GM18867 (cell line): ENCODE data around the gene PPME1.
A peak's percentile ranks its signal among the peaks of the same experiment; 100 is the strongest.

Source experiments
- ATAC-seq: cut with Tn5 transposase; IDR thresholded peaks from one replicate; pipeline ENCODE4 v1.9.1; 2021; ENCODE audit warnings: mild to moderate bottlenecking, moderate library complexity; ENCODE audit not compliant: unreplicated experiment

PPME1 gene

GRCh38 chr11:74157169-74157568 lies 13.9 kb upstream of the PPME1 start:
- no peak for ATAC-seq

- no peak for ATAC-seq
These were observed 11.4 kb upstream of the PPME1 start for GRCh38 chr11:74159642-74160041.

- ATAC-seq: peak; percentile 50
These were observed 8.2 kb upstream of the PPME1 start for GRCh38 chr11:74162681-74163467.

- no peak for ATAC-seq
These were observed 2.3 kb upstream of the PPME1 start for GRCh38 chr11:74168838-74169237.

GRCh38 chr11:74169738-74170458 lies 1.2 kb upstream of the PPME1 start:
- ATAC-seq: no peak

GRCh38 chr11:74171630-74171968 lies 510 bp downstream of the PPME1 start:
- no peak for ATAC-seq

GRCh38 chr11:74171997-74172396 lies 908 bp downstream of the PPME1 start:
- ATAC-seq: no peak

- no peak for ATAC-seq
These were observed 4.8 kb downstream of the PPME1 start for GRCh38 chr11:74175920-74176319.

- no peak for ATAC-seq
These were observed 8.4 kb downstream of the PPME1 start for GRCh38 chr11:74179234-74180052.

- ATAC-seq: no peak
These were observed 11.5 kb downstream of the PPME1 start for GRCh38 chr11:74182635-74183034.

- ATAC-seq: no peak
These were observed 14.2 kb downstream of the PPME1 start for GRCh38 chr11:74185285-74185684.

GRCh38 chr11:74185695-74186094 lies 14.6 kb downstream of the PPME1 start:
- ATAC-seq: no peak

- no peak for ATAC-seq
These were observed 24.7 kb downstream of the PPME1 start for GRCh38 chr11:74195828-74196227.

GRCh38 chr11:74196781-74197486 lies 25.8 kb downstream of the PPME1 start:
- no peak for ATAC-seq

- no peak for ATAC-seq
These were observed 32.9 kb downstream of the PPME1 start for GRCh38 chr11:74203966-74204365.

GRCh38 chr11:74204701-74205100 lies 33.6 kb downstream of the PPME1 start:
- ATAC-seq: no peak

- no peak for ATAC-seq
These were observed 34.1 kb downstream of the PPME1 start for GRCh38 chr11:74205181-74205580.

GRCh38 chr11:74206746-74207145 lies 35.7 kb downstream of the PPME1 start:
- no peak for ATAC-seq

GRCh38 chr11:74208507-74208906 lies 37.4 kb downstream of the PPME1 start:
- no peak for ATAC-seq

- no peak for ATAC-seq
These were observed 41.4 kb downstream of the PPME1 start for GRCh38 chr11:74212533-74212932.

- no peak for ATAC-seq
These were observed 49.3 kb downstream of the PPME1 start for GRCh38 chr11:74220376-74220775.
